Non-pigmented ciliary epithelial cell (primary cell): ENCODE data around the gene TPBG.
A peak's percentile ranks its signal among the peaks of the same experiment; 100 is the strongest.
"Not testable (repeated sequence)": the region's sequence is repeated elsewhere in the genome, so short reads cannot be mapped to it uniquely, and the experiment has no call there.

Source experiments
- DNase-seq: peaks from one replicate; pipeline ENCODE4 v3.0.0-alpha.2; 2010; ENCODE audit warnings: low read depth

Gene TPBG

GRCh38 chr6:82376636-82377035 is 13.0 kb downstream of the TPBG start:
- DNase-seq: no peak

- DNase-seq: no peak
These were observed 17.1 kb downstream of the TPBG start for GRCh38 chr6:82380566-82381185.

- DNase-seq: no peak
These were observed 17.7 kb downstream of the TPBG start for GRCh38 chr6:82381278-82381677.

GRCh38 chr6:82385102-82385501 is 21.5 kb downstream of the TPBG start:
- DNase-seq: no peak

- DNase-seq: no peak
These were observed 21.9 kb downstream of the TPBG start for GRCh38 chr6:82385546-82385945.

GRCh38 chr6:82385961-82386360 is 22.3 kb downstream of the TPBG start:
- DNase-seq: no peak

- DNase-seq: not testable (repeated sequence)
These were observed 31.2 kb downstream of the TPBG start for GRCh38 chr6:82394770-82395169.

GRCh38 chr6:82396964-82397751 is 33.5 kb downstream of the TPBG start:
- DNase-seq: peak; percentile 91

GRCh38 chr6:82397962-82398692 is 34.5 kb downstream of the TPBG start:
- DNase-seq: no peak

- DNase-seq: peak; percentile 60
These were observed 45.4 kb downstream of the TPBG start for GRCh38 chr6:82408952-82409431.

- DNase-seq: no peak
These were observed 46.6 kb downstream of the TPBG start for GRCh38 chr6:82410151-82410648.

- DNase-seq: no peak
These were observed 50.3 kb downstream of the TPBG start for GRCh38 chr6:82413868-82414267.

GRCh38 chr6:82415820-82416219 is 52.2 kb downstream of the TPBG start:
- DNase-seq: no peak

- no peak for DNase-seq
These were observed 52.7 kb downstream of the TPBG start for GRCh38 chr6:82416346-82416745.
